Measurements from ENCODE around the gene CNFN.
A peak's percentile ranks its signal among the peaks of the same experiment; 100 is the strongest.

The CNFN gene

GRCh38 chr19:42389899-42390298 lies at the start of gene CNFN:
TSS of gene CNFN (minus strand) at chr19:42390297. CDS start at chr19:42389037, 1,260 bp downstream.
- TF ChIP-seq CTCF (IDR thresholded peaks at IDR 0.05): no peak
- Histone ChIP-seq H3K4me1 (ENCODE audit: control insufficient read depth in 1 of 2, insufficient read depth in 1 of 2, low read depth in 1 of 2, low read length in 1 of 2) (peaks cover 11 to 19% of the 10 kb centered on the region in 2 experiments), H3K27ac (no peak within 1 kb of the TSS), H3K4me3 (ENCODE audit: low read depth in 1 of 2, low read length in 1 of 2) (no peak within 1 kb of the TSS), H3K27me3 (peaks cover 40% of the 10 kb centered on the region), H3K36me3 (no peaks in the 10 kb centered on the region), H3K9me3 (no peaks in the 10 kb centered on the region)

- no peaks in the 10 kb centered on the region for H3K9me3 ChIP-seq
- TF ChIP-seq CTCF (IDR thresholded peaks at IDR 0.05): no peak
- no peaks in the 10 kb centered on the region for H3K36me3 ChIP-seq
- H3K4me3 ChIP-seq (ENCODE audit: low read depth in 1 of 2, low read length in 1 of 2): no peak overlapping the region
- no peak overlapping the region for H3K27ac ChIP-seq
- H3K4me1 ChIP-seq (ENCODE audit: control insufficient read depth in 1 of 2, insufficient read depth in 1 of 2, low read depth in 1 of 2, low read length in 1 of 2): peaks cover 8 to 13% of the 10 kb centered on the region in 2 experiments
- H3K27me3 ChIP-seq: no peaks in the 10 kb centered on the region
Measured at GRCh38 chr19:42436006-42436405, 45.9 kb upstream of the CNFN start.

GRCh38 chr19:42435316-42435715 lies 45.2 kb upstream of the CNFN start:
- H3K27ac ChIP-seq: no peak overlapping the region
- H3K4me3 ChIP-seq (ENCODE audit: low read depth in 1 of 2, low read length in 1 of 2): no peak overlapping the region
- peaks cover 1 to 6% of the 10 kb centered on the region in 2 experiments for H3K4me1 ChIP-seq (ENCODE audit: control insufficient read depth in 1 of 2, insufficient read depth in 1 of 2, low read depth in 1 of 2, low read length in 1 of 2)
- TF ChIP-seq CTCF (IDR thresholded peaks at IDR 0.05): no peak
- H3K27me3 ChIP-seq: no peaks in the 10 kb centered on the region
- H3K36me3 ChIP-seq: no peaks in the 10 kb centered on the region
- no peaks in the 10 kb centered on the region for H3K9me3 ChIP-seq

- peaks cover 0 to 3% of the 10 kb centered on the region in 2 experiments for H3K4me1 ChIP-seq (ENCODE audit: control insufficient read depth in 1 of 2, insufficient read depth in 1 of 2, low read depth in 1 of 2, low read length in 1 of 2)
- peak; percentile 52 for TF ChIP-seq CTCF (IDR thresholded peaks at IDR 0.05)
Measured at GRCh38 chr19:42433503-42434260, 43.6 kb upstream of the CNFN start.

GRCh38 chr19:42431486-42431885 lies 41.4 kb upstream of the CNFN start:
- Histone ChIP-seq H3K4me1 (ENCODE audit: control insufficient read depth in 1 of 2, insufficient read depth in 1 of 2, low read depth in 1 of 2, low read length in 1 of 2) (no peaks in the 10 kb centered on the region), H3K27me3 (no peaks in the 10 kb centered on the region), H3K9me3 (no peaks in the 10 kb centered on the region), H3K27ac (no peak overlapping the region), H3K36me3 (no peaks in the 10 kb centered on the region), H3K4me3 (ENCODE audit: low read depth in 1 of 2, low read length in 1 of 2) (no peak overlapping the region)
- no peak for TF ChIP-seq CTCF (IDR thresholded peaks at IDR 0.05)

More at GRCh38 chr19:42433503-42434260, 43.6 kb upstream of the CNFN start:
- H3K27me3 ChIP-seq: no peaks in the 10 kb centered on the region
- no peaks in the 10 kb centered on the region for H3K36me3 ChIP-seq
- no peak overlapping the region for H3K4me3 ChIP-seq (ENCODE audit: low read depth in 1 of 2, low read length in 1 of 2)
- H3K27ac ChIP-seq: no peak overlapping the region
- no peaks in the 10 kb centered on the region for H3K9me3 ChIP-seq
